ENCODE results near the gene BBC3.

The BBC3 gene

DNA sequence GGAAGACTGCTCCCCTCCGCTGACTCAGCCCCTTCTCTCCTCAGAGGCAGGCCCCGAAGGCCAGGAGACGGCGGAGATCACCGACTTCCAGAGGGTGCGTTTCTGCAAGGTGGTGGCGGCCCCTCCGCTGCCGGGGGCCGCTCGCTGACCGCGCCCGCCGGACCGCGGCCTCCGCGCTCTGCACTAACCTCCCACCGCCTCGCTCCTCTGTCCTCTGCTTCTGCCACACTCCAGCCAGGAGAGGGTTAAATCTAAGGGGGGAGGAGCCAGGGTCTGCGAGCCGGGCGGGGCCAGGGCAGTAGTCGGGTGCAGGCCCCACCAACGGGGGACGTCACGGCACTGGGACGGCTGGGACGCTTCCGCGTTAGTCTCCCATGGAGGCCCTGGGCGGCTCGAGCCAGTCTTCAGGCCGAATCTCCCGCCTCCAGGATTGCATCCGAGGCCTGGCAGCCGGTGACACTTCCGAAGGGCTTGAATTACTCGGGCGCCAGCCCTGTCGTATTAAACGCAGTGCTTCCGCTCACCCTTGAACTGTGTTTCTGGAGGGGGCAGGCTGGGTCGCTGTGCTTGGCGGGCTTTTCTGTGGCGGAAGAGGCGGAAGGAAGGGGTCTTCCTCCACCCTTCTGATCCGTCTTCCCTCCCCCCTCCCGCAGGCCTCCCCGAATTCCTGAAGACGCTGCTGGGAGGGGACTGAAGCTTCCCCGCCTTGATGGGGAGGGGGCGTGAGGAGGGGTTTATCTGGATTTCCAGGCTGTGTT, 42.5 kb upstream of the BBC3 start:
- peak overlapping the region; percentile 97 for H3K4me3 ChIP-seq
- TF ChIP-seq, protein P1, sequence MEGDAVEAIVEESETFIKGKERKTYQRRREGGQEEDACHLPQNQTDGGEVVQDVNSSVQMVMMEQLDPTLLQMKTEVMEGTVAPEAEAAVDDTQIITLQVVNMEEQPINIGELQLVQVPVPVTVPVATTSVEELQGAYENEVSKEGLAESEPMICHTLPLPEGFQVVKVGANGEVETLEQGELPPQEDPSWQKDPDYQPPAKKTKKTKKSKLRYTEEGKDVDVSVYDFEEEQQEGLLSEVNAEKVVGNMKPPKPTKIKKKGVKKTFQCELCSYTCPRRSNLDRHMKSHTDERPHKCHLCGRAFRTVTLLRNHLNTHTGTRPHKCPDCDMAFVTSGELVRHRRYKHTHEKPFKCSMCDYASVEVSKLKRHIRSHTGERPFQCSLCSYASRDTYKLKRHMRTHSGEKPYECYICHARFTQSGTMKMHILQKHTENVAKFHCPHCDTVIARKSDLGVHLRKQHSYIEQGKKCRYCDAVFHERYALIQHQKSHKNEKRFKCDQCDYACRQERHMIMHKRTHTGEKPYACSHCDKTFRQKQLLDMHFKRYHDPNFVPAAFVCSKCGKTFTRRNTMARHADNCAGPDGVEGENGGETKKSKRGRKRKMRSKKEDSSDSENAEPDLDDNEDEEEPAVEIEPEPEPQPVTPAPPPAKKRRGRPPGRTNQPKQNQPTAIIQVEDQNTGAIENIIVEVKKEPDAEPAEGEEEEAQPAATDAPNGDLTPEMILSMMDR (IDR thresholded peaks at IDR 0.05) = no peak
- peak; percentile 97 for DNase-seq (ENCODE audit: low spot score)
- peak overlapping the region; percentile 97 for H3K27ac ChIP-seq

DNA sequence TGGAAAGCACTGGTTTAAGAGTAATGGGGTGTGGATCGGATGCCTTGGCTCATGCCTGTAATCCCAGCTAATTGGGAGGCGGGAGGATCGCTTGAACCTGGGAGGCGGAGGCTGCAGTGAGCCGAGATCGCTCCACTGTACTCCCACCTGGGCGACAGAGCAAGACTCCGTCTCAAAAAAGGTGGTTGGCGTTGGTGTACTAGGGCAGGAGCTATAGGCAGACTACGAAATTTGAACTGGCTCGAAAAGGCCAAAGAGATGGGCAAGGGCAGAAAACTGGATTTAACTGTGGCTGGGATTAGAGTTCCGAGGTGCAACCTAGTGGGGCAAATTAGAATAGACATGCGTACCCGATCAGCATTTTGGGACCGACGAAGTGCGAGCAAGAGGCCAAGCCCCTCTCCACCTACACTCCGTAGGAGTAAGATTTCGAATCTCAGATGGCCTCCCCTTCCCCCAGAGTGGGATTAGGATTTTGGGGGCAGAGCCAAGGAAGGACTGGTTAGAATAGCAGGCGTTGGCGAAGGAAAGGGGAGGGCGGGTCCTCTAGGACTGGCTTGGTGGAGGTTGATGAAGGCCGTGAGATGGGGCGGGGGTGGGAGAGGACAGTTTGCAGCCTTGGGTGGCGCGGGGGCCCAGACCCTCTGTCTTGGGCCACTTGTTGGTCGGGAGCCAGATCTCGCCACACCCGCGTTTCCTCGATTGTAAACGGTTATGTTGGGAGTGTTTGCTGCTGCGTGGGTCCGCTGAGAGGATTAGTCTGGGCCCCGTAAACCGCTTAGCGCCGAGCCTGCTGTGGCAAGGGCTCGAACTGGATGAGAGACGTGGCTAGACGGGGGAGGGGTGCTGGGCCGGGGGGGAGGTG, 41.7 kb upstream of the BBC3 start:
- H3K27ac ChIP-seq = peak overlapping the region; percentile 97
- peak overlapping the region; percentile 97 for H3K4me3 ChIP-seq
- peak; percentile 80 for DNase-seq (ENCODE audit: low spot score)
- TF ChIP-seq, protein P1 (IDR thresholded peaks at IDR 0.05) = no peak

DNA sequence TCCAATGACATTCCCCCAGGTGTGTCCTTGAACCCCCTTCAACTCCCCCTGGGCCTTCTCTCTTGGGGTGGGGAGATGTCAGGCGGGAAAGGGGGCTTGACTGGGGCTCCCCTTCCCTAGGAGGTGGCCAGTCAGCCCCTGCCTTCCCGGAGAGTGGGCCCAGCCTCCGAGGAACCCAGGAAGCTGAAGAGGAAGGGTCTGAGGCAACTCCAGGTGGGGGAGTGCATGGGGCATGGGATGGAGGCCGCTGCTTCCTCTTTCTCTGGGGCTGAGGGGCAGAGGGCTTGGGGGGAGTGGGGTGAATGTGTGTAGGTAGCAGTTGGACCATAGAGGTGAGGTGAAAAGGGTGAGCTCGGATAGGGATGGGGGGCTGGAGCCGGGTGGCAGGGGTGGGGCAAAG, 41.0 kb upstream of the BBC3 start:
- Histone ChIP-seq H3K27ac (peak overlapping the region; percentile 97), H3K4me3 (no peak overlapping the region)
- no peak for DNase-seq (ENCODE audit: low spot score)
- TF ChIP-seq, protein P1 (IDR thresholded peaks at IDR 0.05) = no peak

DNA sequence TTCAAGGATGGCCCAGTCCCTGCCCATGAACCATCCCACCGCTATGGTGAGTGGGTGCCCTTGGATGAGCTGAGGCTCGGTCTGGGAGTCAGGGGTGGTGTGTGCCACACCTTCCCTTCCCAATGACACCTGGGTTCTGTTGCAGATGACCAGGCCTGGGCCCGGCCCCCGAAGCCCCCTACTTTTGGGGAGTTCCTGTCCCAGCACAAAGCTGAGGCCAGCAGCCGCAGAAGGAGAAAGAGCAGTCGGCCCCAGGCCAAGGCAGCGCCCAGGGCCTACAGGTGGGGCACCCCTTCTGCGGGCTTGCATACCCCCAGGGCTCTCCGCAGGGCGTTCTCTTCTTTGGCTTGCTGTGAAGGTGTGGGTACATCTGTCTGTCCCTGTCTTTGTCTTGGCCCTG, 39.4 kb upstream of the BBC3 start:
- TF ChIP-seq, protein P1 (IDR thresholded peaks at IDR 0.05) = no peak
- Histone ChIP-seq H3K4me3 (no peak overlapping the region), H3K27ac (no peak overlapping the region)
- no peak for DNase-seq (ENCODE audit: low spot score)

DNA sequence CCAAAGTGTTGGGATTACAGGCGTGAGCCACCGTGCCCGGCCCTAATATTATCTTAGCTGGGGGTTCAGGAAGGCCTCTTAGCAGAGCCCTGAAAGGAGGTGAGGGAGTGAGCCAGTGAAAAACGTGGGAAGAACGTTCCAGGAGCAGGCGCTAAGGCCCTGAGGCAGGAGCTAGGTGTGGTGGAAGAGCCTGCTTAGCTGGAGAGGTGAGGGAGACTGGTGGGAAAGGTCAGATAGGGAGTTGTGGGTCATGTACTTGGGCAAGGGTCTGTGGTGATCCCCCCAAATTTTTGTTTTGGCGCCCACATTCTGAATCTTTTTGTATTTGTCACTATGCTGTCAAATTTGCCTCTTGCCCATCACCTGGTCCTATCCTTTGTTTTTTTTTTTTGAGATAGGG, 38.6 kb upstream of the BBC3 start:
- TF ChIP-seq, protein P1 (IDR thresholded peaks at IDR 0.05) = no peak
- no peak for DNase-seq (ENCODE audit: low spot score)
- no peak overlapping the region for H3K27ac ChIP-seq
- H3K4me3 ChIP-seq = no peak overlapping the region

DNA sequence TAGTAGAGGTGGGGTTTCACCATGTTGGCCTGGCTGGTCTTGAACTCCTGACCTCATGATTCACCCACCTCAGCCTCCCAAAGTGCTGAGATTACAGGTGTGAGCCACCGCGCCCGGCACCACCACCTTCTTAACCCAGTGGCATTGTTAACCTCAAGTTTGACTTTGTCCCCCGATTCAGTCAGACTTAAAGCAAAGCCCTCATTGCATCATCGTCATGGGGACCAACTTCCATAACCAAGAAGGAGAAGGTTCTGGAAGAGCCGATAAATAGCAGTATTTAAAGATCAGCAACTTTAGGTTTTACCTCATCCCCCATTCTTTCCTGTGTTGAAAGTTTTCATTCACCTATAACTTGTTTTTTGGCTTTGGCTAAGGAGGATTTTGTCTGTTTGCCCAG, 37.0 kb upstream of the BBC3 start:
- no peak for DNase-seq (ENCODE audit: low spot score)
- TF ChIP-seq, protein P1 (IDR thresholded peaks at IDR 0.05) = no peak
- Histone ChIP-seq H3K27ac (no peak overlapping the region), H3K4me3 (no peak overlapping the region)
